ENCODE data around the gene MRPL41. TPM values are rescaled to one million over a fixed set of nuclear protein-coding genes. Genes with fewer than 3 reads are reported as not detected.

MRPL41 gene
- total and polyA plus RNA-seq, 11 donors = 118 to 847 (median 196) TPM

- no peak overlapping the region for H3K27ac ChIP-seq
- H3K4me3 ChIP-seq = no peak overlapping the region
- TF ChIP-seq CTCF (IDR thresholded peaks at IDR 0.05) (no peak), POLR2A (IDR thresholded peaks at IDR 0.05) (no peak)
- DNase-seq (no peak), ATAC-seq (no peak)
- 80 to 89% (median 82%) methylated on average over 8 of the region's 8 CpGs for WGBS, 4 donors
- intact Hi-C loops (cut with DNase I) = no loop called here
- no peaks in the 10 kb centered on the region for H3K27me3 ChIP-seq
- H3K9me3 ChIP-seq = no peaks in the 10 kb centered on the region
- no peaks in the 10 kb centered on the region for H3K36me3 ChIP-seq
- H3K4me1 ChIP-seq = peaks cover 0 to 15% (median 0%) of the 10 kb centered on the region in 12 donors
These were observed 47.3 kb downstream of the MRPL41 start for GRCh38 chr9:137598943-137599342.

Other genes starting within 250 kb of the MRPL41 start
- 10 to 100 TPM in 5 of 9 donors, 1 to 10 TPM in 4; 6.4 to 15.8 (median 10.3) TPM for gene NRARP, start 249.6 kb upstream of the MRPL41 start, total RNA-seq
- gene NRARP, start 249.6 kb upstream of the MRPL41 start, polyA plus RNA-seq = 1 to 10 TPM; 1.6 to 4.2 TPM
- 10 to 100 TPM in 2 of 9 donors, 1 to 10 TPM in 7; 4.1 to 12.9 (median 8.6) TPM for gene EXD3, start 128.7 kb upstream of the MRPL41 start, total RNA-seq
- gene EXD3, start 128.7 kb upstream of the MRPL41 start, polyA plus RNA-seq = 10 to 100 TPM in 1 of 2 donors, 1 to 10 TPM in 1; 5.6 to 15.2 TPM
- gene NOXA1, start 128.5 kb upstream of the MRPL41 start, total RNA-seq = 1 to 10 TPM in 8 of 9 donors, under 1 TPM in 1; 0.81 to 5.5 (median 2.7) TPM
- gene NOXA1, start 128.5 kb upstream of the MRPL41 start, polyA plus RNA-seq = 1 to 10 TPM in 1 of 2 donors, under 1 TPM in 1; 0.44 to 4.1 TPM
- not detected for gene ENTPD8, start 110.5 kb upstream of the MRPL41 start, total RNA-seq
- not detected for gene ENTPD8, start 110.5 kb upstream of the MRPL41 start, polyA plus RNA-seq
- 10 to 100 TPM in 8 of 9 donors, 1 to 10 TPM in 1; 7.5 to 21.0 (median 12.6) TPM for gene NSMF, start 92.5 kb upstream of the MRPL41 start, total RNA-seq
- gene NSMF, start 92.5 kb upstream of the MRPL41 start, polyA plus RNA-seq = 10 to 100 TPM; 17.3 to 22.1 TPM
- 10 to 100 TPM in 1 of 9 donors, 1 to 10 TPM in 8; 4.4 to 10.1 (median 7.6) TPM for gene PNPLA7, start 1.5 kb upstream of the MRPL41 start, total RNA-seq
- gene PNPLA7, start 1.5 kb upstream of the MRPL41 start, polyA plus RNA-seq = 1 to 10 TPM in 1 of 2 donors, under 1 TPM in 1; 0.78 to 8.8 TPM
- 10 to 100 TPM; 12.6 to 22.0 (median 16.7) TPM for gene DPH7, start 27.0 kb downstream of the MRPL41 start, total RNA-seq
- 10 to 100 TPM; 13.1 to 23.7 TPM for gene DPH7, start 27.0 kb downstream of the MRPL41 start, polyA plus RNA-seq
- gene ZMYND19, start 38.6 kb downstream of the MRPL41 start, total RNA-seq = 10 to 100 TPM in 4 of 9 donors, 1 to 10 TPM in 5; 6.8 to 19.9 (median 9.4) TPM
- gene ZMYND19, start 38.6 kb downstream of the MRPL41 start, polyA plus RNA-seq = 10 to 100 TPM; 12.0 to 20.5 TPM
- 10 to 100 TPM; 14.1 to 43.6 (median 20.7) TPM for gene ARRDC1, start 53.8 kb downstream of the MRPL41 start, total RNA-seq
- gene ARRDC1, start 53.8 kb downstream of the MRPL41 start, polyA plus RNA-seq = 10 to 100 TPM; 23.2 to 42.6 TPM
- 10 to 100 TPM; 27.8 to 55.9 (median 32.0) TPM for gene EHMT1, start 67.1 kb downstream of the MRPL41 start, total RNA-seq
- 10 to 100 TPM; 24.5 to 27.1 TPM for gene EHMT1, start 67.1 kb downstream of the MRPL41 start, polyA plus RNA-seq